ENCODE measurements around the gene MYLK.

Gene MYLK

GRCh38 chr3:123832692-123833397, 51.3 kb downstream of the MYLK start:
- no peak for DNase-seq (ENCODE audit: low read depth, low spot score)
- no peak overlapping the region for H3K27ac ChIP-seq

GRCh38 chr3:123831420-123831819, 52.7 kb downstream of the MYLK start:
- no peak for DNase-seq (ENCODE audit: low read depth, low spot score)

GRCh38 chr3:123821920-123822319, 62.2 kb downstream of the MYLK start:
- no peak for DNase-seq (ENCODE audit: low read depth, low spot score)
- H3K27ac ChIP-seq = no peak overlapping the region

More at GRCh38 chr3:123831420-123831819, 52.7 kb downstream of the MYLK start:
- no peak overlapping the region for H3K27ac ChIP-seq

DNA sequence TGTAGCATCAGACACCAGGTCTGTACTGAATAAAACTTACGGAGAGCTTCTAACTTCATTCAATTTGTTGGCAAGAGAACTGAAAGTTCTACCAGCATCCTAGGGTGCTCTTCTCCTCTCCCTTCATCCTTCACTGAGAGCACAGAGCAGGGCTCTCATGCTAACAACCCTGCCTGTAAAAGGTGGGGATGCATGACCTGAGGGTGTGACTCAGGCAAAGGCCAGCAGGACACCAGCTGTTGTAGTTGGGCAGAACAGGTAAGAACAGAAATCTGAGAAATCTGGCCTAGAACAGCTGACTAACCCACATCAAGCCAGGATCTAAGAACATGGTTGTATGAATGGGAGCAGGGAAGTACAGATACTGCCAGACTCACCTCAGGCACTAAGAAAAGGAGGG, 64.2 kb downstream of the MYLK start:
- no peak for DNase-seq (ENCODE audit: low read depth, low spot score)
- H3K27ac ChIP-seq = no peak overlapping the region

DNA sequence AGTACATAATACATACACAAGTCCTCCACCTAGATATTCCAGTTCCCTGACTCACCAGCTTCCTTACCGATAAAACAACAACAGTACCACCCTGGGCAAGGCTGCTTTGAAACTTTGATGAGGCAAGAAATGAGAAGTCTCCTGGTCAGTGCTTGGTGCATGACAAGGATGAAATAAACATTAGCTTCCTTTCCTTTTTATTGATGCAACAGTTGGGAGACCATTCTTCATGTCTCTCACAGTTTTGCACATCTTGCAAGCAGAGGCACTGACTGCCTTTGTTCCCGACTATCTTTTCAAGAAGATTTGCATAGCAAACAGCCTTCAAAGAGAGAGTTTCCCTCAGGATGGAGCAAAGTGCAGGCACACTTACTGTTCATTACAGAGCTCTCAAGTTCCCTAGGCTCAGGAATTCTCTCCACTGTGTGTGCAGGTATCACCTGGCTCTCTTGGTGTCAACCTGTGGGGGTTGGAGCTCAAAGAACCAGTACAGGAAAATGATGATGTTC, 65.2 kb downstream of the MYLK start:
- peak overlapping the region; percentile 65 for H3K27ac ChIP-seq
- DNase-seq (ENCODE audit: low read depth, low spot score) = peak; percentile 88

GRCh38 chr3:123818324-123818920, 65.7 kb downstream of the MYLK start:
- peak overlapping the region; percentile 65 for H3K27ac ChIP-seq

GRCh38 chr3:123817413-123817812, 66.7 kb downstream of the MYLK start:
- no peak overlapping the region for H3K27ac ChIP-seq
- no peak for DNase-seq (ENCODE audit: low read depth, low spot score)

More at GRCh38 chr3:123818324-123818920, 65.7 kb downstream of the MYLK start:
- no peak for DNase-seq (ENCODE audit: low read depth, low spot score)

DNA sequence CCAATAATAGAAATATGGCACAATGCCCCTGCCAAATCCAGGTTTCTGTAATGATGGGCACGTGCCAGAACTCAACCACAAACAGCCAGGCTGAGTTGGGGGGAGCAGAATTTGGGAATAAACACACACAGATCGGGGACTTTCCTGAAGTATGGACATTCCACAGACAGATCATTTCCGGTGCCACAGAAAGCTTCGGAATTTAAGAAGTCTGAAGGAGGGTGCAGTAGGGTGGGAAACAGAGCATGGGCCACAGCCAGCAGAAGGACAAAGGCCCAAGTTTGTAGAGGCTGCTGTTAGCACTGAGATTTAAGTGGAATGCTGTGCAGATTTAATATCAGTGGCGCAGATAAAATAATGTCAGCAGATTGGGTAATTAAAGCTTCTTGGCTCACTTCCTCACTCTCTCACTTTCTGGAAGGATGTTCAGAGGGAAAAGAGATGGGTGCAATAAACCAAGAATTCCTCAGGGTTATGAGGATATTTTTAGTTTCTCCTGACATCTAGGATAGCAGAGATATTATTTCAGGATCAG, 67.4 kb downstream of the MYLK start:
- no peak overlapping the region for H3K27ac ChIP-seq
- DNase-seq (ENCODE audit: low read depth, low spot score) = no peak

DNA sequence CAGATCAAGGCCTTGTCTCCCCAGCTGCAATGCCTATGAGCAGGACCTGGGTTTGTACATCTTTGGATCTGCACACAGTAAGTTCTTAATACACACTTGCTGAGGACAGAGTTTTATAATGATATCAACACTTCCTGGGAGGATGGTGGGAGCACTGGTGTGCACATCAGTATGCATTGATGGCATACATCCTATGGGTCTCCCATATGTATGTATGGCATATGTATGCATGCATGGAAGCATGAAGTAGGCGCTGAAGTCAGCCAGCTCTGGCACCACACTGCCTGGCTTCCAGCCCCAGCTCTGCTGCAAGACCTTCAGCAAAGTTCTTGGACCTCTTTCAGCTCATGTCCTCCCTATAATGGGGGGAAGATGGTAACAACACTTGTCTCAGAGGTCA, 68.2 kb downstream of the MYLK start:
- no peak overlapping the region for H3K27ac ChIP-seq
- no peak for DNase-seq (ENCODE audit: low read depth, low spot score)

GRCh38 chr3:123813876-123814275, 70.3 kb downstream of the MYLK start:
- DNase-seq (ENCODE audit: low read depth, low spot score) = no peak
- H3K27ac ChIP-seq = no peak overlapping the region

GRCh38 chr3:123809597-123809996, 74.5 kb downstream of the MYLK start:
- H3K27ac ChIP-seq = no peak overlapping the region
- DNase-seq (ENCODE audit: low read depth, low spot score) = no peak

GRCh38 chr3:123808812-123809211, 75.3 kb downstream of the MYLK start:
- no peak for DNase-seq (ENCODE audit: low read depth, low spot score)
- H3K27ac ChIP-seq = no peak overlapping the region

- peak; percentile 16 for DNase-seq (ENCODE audit: low read depth, low spot score)
- H3K27ac ChIP-seq = peak overlapping the region; percentile 10
These were observed 76.3 kb downstream of the MYLK start for GRCh38 chr3:123807820-123808219.

GRCh38 chr3:123805504-123805903, 78.6 kb downstream of the MYLK start:
- DNase-seq (ENCODE audit: low read depth, low spot score) = no peak
- H3K27ac ChIP-seq = no peak overlapping the region

- no peak for DNase-seq (ENCODE audit: low read depth, low spot score)
These were observed 79.0 kb downstream of the MYLK start for GRCh38 chr3:123805101-123805500.

DNA sequence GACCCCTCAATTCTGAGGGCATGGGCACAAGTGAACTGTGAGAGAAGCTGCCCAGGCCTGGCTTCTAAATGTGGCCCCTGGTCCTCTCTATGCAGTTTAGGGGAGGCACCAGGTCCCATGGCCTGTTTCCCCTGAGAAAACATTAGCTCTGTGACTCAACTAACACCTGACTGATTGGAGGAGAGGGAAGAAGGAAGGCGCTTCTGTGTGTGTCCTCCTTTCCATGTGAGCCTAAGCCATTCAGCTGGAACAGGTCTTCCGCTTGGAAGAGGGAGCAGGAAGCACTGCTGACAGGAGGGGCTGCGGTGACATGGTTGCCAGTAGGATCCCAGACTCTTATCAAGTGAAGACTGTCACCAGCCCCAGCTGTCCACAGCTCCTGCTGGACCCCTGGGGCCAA, 79.5 kb downstream of the MYLK start:
- no peak for DNase-seq (ENCODE audit: low read depth, low spot score)
- H3K27ac ChIP-seq = no peak overlapping the region

More at GRCh38 chr3:123805101-123805500, 79.0 kb downstream of the MYLK start:
- H3K27ac ChIP-seq = no peak overlapping the region

DNA sequence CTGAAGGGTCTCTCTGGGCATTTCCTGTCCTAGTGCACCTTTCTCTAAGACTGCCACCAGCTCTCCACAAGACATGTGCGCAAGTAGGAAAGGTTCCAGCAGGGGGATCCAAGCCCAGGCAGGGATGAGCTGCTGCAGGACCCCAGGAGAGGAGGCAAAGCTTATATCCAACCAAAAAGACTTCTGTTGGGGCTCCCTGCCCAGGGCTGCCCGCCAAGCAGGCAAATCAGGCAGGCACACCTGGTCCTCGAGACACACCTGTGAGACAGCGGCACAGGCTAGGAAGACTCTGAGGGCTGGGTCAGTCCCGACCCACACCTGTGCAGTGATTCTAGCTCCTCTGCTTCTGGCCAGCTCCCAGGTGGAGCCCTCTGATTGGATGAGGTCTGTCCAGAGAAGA, 80.6 kb downstream of the MYLK start:
- no peak overlapping the region for H3K27ac ChIP-seq
- DNase-seq (ENCODE audit: low read depth, low spot score) = no peak

- DNase-seq (ENCODE audit: low read depth, low spot score) = no peak
- H3K27ac ChIP-seq = no peak overlapping the region
These were observed 82.0 kb downstream of the MYLK start for GRCh38 chr3:123802007-123802625.

- no peak overlapping the region for H3K27ac ChIP-seq
- DNase-seq (ENCODE audit: low read depth, low spot score) = no peak
These were observed 82.7 kb downstream of the MYLK start for GRCh38 chr3:123801474-123801873.

- no peak overlapping the region for H3K27ac ChIP-seq
- DNase-seq (ENCODE audit: low read depth, low spot score) = no peak
These were observed 83.8 kb downstream of the MYLK start for GRCh38 chr3:123800362-123800682.

Measured in epithelial cell of prostate (primary cell).